ENCODE measurements around the gene TTC21A.

- TF ChIP-seq CTCF (IDR thresholded peaks at IDR 0.05; ENCODE audit: insufficient read depth, low read length, poor library complexity, severe bottlenecking) (no peak), EZH2phosphoT487 (conservative IDR thresholded peaks at IDR 0.05; ENCODE audit: low read length) (no peak)
Observed at GRCh38 chr3:39156421-39156820, 48.9 kb downstream of the TTC21A start.
